ENCODE measurements around the gene ZNF800.

ZNF800 gene

GRCh38 chr7:127348247-127348631 is 44.3 kb downstream of the ZNF800 start:
- no peak for DNase-seq (ENCODE audit: low read depth)

GRCh38 chr7:127347567-127348246 is 44.8 kb downstream of the ZNF800 start:
- no peak for DNase-seq (ENCODE audit: low read depth)

GRCh38 chr7:127346575-127347256 is 45.8 kb downstream of the ZNF800 start:
- DNase-seq (ENCODE audit: low read depth): no peak

- DNase-seq (ENCODE audit: low read depth): no peak
Measured at GRCh38 chr7:127342596-127342995, 49.9 kb downstream of the ZNF800 start.

- DNase-seq (ENCODE audit: low read depth): no peak
Measured at GRCh38 chr7:127338122-127338521, 54.4 kb downstream of the ZNF800 start.

GRCh38 chr7:127337581-127337980 is 54.9 kb downstream of the ZNF800 start:
- no peak for DNase-seq (ENCODE audit: low read depth)

- no peak for DNase-seq (ENCODE audit: low read depth)
Measured at GRCh38 chr7:127336458-127336857, 56.0 kb downstream of the ZNF800 start.

- no peak for DNase-seq (ENCODE audit: low read depth)
Measured at GRCh38 chr7:127332880-127333279, 59.6 kb downstream of the ZNF800 start.

GRCh38 chr7:127330070-127330469 is 62.4 kb downstream of the ZNF800 start:
- DNase-seq (ENCODE audit: low read depth): no peak

- no peak for DNase-seq (ENCODE audit: low read depth)
Measured at GRCh38 chr7:127322832-127323493, 69.5 kb downstream of the ZNF800 start.

- no peak for DNase-seq (ENCODE audit: low read depth)
Measured at GRCh38 chr7:127322351-127322750, 70.2 kb downstream of the ZNF800 start.

GRCh38 chr7:127320974-127321373 is 71.5 kb downstream of the ZNF800 start:
- DNase-seq (ENCODE audit: low read depth): no peak
